ENCODE results near the gene FADS2. TPM values are rescaled to one million over a fixed set of nuclear protein-coding genes. Genes with fewer than 3 reads are reported as not detected.

The FADS2 gene
- 39.6 TPM for total RNA-seq

DNA sequence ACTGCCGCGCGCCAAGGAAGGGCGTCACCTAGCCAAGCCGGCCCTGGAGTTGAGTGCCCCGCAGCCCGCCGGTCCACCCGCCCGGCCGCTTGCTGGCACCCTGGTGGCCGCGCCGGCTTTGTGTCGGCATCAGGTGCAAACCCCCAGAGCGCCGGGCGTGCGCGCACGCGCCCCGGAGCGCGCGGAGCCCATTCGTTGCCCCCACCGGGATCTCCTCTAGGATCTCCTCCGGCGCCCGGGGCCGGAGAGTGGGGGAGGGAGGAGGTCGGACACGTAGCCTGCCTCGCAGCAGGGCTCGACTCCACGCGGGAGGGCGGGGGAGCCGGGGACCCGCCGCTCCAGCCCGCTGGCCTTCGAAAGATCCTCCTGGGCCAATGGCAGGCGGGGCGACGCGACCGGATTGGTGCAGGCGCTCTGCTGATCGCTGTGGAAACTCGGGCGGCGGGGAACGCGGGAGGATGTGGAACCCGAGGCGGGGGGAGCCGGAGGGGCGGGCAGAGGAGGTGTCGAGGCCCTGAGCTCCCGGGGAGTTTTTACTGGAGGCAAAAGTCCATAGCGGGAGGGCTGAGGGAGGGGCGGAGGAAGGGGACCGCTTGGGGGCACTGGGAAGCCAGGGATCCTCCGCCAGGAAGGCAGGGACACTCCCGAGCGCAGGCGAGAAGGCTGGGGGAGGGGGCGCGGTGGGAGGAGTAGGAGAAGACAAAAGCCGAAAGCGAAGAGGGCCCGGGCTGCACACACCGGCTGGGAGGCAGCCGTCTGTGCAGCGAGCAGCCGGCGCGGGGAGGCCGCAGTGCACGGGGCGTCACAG lies at the start of gene FADS2:
Gene FADS2 (plus strand): TSS at position 730 of the 808 bp plus-strand sequence. CDS start 91 bp downstream, outside the sequence.
- peak; percentile 96 for DNase-seq

DNA sequence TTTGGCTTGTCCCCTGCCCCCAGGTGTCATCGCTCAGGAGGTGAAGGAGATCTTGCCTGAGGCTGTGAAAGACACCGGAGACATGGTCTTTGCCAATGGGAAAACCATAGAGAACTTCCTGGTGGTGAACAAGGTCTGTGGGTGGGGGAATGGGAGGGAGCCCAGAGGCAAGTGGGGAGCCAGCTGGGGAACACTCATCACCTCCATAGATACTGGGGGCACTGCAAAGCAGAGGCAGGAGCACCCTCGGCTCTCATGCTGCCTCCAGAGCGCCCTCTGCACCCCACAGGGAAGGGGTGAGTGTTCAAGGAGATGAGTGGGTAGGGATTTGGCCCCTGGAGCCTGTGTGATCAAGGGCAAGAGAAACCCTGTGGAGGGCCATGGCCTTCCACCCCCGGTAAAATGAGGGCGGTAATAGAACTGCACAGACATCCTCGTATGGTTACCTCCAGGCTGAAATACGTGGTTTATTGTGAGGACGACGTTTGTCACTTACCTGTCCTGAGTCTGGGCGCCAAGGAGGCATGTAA lies 49.7 kb upstream of the FADS2 start:
- no peak for DNase-seq

DNA sequence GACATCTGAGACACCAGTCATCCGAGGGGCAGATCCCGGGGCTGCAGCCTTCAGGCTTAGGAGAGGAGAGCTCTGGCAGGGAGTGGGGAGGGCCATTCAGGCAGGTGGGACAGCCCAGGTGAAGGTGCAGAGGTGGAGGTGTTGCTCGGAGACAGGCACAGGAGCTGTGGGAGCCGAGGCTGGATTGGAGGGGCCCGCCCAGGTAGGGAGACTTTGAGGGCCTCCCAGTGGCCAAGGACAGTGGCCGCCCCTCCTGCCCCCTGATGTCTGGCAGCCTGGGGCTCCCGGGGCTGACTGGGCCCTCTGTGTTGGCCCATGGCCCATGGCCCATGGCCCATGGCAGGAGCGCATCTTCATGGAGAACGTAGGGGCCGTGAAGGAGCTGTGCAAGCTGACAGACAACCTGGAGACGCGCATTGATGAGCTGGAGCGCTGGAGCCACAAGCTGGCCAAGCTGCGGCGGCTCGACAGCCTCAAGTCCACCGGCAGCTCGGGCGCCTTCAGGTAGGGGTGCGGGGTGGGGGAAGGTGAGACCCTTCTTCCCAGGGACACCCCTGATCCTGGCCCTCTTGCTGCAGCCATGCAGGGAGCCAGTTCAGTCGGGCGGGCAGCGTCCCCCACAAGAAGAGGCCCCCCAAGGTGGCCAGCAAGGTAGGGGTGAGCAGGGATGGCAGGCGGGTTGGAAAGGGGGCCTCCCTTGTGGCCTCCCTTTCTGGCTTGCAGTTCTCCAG lies 49.0 kb upstream of the FADS2 start:
- DNase-seq = no peak

DNA sequence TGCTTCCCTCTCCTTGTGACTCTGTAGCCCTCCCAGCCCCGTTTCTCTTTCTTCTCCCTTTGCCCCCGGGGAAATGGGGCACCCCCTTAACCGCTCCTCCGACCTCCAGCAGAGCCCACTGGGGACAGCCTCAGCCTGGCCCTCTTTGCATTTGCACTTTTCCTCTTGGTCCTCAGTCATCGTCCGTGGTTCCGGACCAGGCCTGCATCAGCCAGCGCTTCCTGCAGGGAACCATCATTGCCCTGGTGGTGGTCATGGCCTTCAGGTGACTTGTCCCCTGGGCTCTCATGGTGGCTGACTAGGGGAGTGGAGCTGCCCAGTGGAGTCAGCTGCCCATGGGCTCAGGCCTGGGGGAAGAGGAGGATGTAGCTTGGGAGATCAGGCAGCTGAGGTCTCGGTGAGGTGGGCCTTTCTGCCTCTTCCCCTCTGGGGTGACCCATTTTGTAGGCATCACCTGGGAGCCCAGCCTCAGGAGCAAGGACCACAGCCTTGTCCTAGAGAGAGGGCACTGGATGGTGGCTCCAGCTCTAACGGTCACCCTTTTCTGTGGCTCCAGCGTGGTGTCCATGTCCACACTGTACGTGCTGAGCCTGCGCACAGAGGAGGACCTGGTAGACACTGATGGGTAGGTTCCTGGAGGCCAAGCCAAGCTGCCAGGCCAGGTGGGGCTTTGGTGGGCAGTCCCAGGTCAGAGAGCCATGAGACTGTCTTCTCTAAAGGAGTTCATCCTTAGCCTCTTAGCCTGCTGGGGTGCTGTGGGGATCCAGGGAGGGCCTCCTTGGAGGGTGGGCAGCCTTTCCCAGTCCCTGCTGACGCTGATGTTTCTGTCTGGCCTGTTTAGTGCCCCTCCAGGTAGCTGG lies 48.2 kb upstream of the FADS2 start:
- DNase-seq = no peak

DNA sequence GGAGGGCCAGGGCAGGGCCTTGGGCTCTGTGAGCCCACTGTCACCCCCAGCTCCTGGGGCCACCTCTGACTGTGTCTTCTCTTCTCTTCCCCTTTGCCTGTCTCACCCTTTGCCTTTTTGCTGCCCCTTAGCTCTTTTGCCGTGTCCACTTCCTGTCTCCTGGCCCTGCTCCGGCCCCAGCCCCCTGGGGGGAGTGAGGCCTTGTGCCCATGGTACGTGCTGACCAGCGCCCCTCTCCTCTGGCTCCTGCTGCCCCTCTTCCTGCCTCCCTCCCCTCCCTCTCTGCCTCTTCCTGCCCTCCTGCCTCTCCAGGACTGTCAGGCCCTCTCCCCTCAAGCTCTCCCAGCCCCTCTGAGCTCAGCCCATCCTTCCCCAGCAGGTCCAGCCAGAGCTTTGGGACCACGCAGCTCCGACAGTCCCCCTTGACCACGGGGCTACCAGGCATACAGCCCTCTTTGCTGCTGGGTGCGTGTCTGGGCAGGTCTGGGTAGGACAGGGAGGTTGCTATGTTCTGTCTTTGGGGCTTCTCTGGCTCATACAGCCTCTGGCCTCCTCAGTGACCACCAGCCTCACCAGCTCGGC lies 47.4 kb upstream of the FADS2 start:
- no peak for DNase-seq

DNA sequence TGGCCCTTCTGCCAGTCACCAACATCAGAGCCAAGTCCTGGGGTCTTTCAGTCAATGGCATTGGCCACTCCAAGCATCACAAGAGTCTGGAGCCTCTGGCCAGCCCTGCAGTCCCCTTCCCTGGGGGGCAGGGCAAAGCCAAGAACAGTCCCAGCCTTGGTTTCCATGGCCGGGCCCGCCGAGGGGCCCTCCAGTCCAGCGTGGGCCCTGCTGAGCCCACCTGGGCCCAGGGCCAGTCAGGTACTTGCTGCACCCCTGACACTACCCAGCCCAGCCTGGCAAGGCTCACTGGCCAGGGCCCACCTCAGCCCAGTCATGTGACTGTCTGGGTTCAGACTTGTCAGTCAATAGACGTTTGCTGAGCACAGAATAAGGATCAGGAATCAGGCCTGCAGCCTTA lies 46.5 kb upstream of the FADS2 start:
- no peak for DNase-seq

DNA sequence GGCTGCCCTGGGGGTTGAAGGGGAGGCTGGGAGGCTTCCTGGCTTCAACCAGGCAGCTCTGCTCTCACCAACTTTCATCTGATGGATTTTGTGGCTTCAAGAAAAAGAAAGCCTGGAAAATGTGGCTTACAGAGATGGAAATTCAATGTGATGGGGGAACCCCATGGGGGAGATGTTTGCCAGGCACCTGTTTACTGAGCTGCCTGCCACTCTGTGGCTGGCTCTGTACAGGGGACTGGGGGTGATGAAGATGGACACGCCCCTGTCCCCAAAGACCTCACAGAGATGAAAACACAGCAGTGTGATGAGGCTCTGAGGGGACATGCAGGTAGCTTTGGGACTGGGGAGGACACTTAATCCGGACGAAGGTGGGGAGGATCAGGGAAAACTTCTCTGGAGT lies 45.8 kb upstream of the FADS2 start:
- DNase-seq = peak; percentile 63

DNA sequence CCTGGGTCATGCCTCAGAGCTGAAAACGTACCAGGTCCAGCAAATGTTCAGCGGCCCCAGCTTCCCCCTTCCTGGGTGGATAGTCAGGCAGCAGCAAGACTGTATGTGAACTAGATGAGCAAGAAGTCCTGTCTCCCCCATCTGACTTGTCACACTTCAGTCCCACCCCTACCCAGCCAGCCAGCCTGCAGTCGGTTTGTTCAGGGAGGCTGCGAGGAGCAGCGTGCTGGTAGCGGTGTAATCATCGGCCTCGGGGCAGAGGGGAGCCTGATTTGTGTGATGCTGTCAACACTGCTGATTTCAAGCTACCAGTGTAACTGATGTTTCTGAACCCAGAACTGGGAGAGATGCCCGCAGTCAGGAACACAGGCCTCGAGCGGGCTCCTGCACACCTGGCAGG lies 45.3 kb upstream of the FADS2 start:
- DNase-seq = no peak

DNA sequence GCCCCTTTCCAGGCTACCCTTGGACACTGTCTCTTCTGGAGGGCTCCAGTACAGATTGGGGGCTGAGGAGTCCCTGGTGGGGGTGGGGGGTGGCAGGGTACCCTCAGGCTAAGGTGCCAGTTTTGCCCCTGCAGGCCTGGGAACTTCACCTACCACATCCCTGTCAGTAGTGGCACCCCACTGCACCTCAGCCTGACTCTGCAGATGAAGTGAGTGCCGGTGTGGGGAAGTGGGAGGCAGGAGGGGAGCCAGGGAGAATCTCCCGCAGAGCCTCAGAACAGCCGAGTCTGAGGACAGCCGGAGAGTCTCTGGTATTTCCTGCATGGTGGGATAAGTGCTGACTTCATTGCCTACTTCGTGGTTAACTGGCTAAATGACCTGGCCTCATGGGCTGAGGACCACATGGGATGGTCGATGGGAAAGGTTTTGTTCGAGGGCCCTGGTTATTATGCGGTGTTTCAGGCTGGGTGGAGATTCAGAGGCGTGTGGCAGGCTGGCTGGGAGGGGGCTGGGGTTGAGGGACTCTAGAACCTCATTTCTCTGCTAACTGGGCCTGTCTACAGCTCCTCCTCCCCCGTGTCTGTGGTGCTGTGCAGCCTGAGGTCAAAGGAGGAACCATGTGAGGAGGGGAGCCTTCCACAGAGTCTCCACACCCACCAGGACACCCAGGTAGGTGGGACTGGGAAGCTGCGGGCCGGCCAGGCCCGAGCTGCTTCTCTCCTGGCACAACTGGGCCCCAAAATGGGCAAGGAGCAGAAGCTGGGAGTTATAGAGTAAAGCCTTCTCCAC lies 44.2 kb upstream of the FADS2 start:
- DNase-seq = no peak

DNA sequence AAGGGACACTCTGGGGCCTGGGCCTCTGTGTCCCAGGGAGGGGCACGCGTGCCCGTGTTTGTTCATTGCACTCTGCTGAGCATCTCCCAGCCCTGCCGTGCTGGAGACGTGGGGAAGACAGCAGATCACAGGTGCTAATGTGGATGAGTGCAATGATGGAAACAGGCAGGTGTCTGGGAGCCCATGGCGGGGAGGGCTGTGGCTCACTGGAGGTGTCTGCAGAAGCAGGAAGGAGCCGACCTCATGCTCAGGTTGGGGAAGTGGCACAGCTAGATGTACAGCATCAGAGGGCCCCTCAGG lies 43.6 kb upstream of the FADS2 start:
- DNase-seq = no peak

DNA sequence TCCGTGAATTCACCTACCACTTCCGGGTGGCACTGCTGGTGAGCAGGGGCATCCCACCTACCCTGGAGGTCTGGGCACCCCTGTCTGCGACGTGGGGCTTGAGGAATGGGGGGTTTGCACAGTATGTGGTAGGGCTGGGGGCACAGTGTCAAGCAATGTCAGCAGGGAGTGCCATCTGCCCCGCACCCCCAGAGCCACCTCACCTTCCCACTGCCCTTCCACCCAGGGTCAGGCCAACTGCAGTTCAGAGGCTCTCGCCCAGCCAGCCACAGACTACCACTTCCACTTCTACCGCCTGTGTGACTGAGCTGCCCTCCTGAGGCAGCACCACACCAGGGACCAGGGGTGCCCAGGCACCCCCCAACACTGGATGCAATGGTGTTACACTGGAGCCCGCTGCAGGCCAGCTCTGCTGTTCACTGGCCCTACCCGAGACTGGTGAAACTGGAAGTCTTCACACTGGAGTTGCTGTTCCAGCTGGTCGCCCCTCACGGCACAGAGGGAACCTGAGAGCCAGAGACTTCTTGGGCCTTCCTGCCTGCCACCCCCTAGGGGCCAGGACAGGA lies 42.2 kb upstream of the FADS2 start:
- DNase-seq = no peak

DNA sequence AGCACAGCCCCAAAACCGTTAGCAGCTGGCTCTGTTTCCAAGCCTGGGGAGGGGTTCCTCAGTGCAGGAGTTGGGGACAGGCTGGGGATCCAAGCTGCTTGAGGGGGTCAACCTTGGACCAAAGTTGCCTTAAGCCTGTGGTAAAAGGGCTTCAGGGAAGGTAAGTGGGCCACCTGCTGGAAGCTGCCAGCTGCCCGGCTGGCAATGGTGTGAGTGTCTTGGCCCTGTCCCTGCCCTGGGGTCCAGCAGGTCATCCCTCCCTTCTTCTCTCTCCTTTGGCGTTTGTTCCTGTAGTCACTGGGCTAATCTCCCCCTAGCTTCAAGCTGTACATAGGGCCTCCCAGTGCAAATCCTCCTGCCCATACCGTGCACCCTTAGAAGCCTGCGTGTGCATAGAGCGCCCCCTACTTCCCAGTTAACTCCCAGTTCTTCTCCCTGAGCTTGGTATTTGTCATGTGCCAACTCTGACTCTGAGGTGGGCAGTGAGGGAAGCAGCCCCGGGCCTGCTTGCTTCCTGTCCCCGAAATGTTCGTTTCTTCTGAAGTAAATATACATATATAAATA lies 40.1 kb upstream of the FADS2 start:
- DNase-seq = peak; percentile 54

DNA sequence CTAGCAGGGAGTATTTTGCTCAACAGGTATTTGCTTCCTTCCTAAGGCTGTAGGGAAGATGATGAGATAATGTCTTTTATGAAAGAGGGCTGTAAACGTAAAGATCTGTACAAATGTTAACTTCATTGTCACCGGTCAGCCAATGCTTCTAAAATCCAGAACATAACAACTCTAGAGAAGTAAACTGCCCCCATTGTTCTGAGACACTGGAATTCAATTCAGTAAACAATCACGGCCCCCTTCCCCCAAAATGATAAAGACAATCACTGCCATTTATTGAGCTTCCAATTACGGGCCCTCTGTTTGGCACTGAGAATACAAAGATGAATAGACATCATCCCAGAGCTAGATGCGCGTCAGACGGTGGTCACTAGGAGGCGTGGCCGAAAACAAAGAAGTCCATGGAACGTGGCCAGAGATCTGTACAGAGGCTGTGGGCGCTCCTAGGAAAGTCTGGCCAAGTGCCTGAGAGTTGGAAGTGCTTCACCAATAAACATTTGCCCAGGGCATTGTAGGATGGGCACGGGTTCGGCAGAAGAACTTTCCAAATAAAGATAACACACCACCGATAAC lies 36.3 kb upstream of the FADS2 start:
- peak; percentile 92 for DNase-seq

DNA sequence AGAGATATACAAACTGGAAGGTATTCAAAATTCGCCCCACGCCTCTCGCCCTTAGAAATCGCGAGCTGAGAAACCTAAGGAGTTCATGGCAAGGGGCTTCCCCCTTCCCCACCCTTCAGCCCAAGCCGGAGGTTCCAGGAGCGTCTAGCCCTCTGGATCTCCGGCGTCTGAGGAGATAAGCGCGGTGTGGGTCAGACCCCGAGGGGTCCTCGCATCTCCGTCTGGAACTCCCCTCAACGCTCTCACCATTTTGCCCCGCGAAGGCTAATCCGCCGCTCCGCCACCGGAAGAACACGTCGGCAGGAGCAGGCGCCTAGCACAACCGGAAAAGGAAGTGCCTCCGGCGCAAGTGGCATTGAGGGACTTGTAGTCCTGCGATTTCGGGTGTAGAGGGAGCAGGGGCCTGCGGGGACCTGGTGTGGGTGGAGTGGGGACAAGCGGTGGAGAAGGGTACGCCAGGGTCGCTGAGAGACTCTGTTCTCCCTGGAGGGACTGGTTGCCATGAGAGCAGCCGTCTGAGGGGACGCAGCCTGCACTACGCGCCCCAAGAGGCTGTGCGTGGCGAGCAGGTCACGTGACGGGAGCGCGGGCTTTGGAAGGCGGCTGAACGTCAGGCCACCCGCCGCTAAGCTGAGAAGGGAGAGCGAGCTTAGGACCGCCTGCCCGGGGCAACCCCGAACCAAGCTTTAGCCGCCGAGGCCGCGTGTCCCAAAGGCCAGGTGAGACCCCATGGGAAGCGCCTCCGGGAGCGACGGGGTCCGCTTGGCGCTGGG lies 35.6 kb upstream of the FADS2 start, which contains the start of the genes FEN1 and TMEM258:
Gene FEN1 (plus strand): TSS at position 602 of the 773 bp plus-strand sequence. CDS start 2,451 bp downstream, outside the sequence.
Gene TMEM258 (minus strand): TSS at position 290 of the 773 bp plus-strand sequence. CDS start 41 bp downstream, at position 249.
- DNase-seq = peak; percentile 96

DNA sequence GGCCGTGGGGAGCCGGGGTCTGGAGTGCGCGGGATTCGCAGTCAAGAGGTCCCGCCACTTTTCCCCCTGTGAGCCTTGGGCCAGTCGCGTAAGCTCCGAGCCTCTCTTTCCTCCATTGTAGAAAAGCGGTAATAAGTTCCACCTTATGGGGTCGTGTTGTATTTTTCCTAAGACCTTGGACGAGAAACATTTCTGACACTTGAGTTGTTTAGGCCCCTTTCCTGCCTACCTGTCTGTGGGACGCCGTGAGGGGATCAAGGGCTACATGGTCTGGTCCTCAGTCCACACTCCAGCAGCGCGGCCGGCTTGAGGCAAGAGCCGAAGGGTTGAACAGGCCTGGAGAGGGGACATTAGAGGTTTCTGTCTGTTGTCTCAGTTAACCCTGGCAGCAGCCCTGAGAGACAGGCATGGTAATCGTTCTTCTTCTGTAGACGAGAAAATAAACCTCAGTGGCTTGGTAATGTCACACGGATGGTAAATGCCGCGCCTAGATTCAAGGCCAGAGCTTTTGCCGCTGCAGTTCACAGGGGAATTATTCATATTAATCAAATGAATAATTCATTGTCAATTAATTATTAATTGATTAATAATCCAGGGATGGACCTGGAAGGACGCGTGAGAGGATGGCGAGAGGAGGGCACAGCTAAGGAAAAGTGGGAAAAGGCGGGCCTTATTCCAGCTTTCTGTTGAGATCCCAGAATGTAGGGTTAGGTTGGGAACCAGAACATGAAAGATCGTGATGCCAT lies 34.8 kb upstream of the FADS2 start:
- no peak for DNase-seq

DNA sequence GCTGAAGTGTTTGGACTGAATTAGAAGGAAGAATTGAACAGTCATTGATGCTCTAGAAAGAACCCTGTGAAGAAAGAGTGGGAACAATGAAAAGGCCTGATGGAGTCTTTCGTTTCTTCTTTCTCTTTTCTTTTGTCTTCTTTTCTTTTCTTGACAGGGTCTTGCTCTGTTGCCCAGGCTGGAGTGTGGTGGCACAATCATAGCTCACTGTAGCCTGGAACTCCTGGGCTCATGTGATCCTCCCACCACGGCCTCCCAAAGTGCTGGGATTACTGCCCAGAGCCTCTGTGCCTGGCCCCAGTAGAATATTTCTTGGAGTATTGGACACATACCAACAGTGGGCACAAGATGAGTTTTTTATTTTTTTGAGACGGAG lies 34.3 kb upstream of the FADS2 start:
- no peak for DNase-seq

DNA sequence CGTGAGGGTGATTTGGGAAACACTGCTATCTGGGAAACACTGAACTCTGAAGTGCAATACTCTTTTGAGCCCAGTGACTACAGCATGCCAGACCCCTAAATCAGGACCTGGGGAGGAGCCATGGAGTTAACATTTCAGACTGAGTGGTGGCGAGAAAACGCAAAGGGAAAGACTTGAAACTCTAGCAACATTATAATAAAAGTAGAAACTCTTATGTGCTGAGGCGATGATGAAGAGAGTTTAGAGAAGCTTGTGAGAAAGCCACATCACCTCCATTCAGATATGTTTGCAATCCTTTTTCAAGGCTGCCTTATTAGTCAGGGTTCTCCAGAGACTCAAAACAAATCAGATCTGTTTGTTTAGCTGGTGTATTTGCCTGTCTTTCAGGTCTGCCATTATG lies 33.5 kb upstream of the FADS2 start:
- DNase-seq = no peak

DNA sequence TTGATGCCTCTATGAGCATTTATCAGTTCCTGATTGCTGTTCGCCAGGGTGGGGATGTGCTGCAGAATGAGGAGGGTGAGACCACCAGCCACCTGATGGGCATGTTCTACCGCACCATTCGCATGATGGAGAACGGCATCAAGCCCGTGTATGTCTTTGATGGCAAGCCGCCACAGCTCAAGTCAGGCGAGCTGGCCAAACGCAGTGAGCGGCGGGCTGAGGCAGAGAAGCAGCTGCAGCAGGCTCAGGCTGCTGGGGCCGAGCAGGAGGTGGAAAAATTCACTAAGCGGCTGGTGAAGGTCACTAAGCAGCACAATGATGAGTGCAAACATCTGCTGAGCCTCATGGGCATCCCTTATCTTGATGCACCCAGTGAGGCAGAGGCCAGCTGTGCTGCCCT lies 32.6 kb upstream of the FADS2 start:
- DNase-seq = no peak
